WTC11 (cell line): ENCODE results near the gene LHPP. TPM values are rescaled to one million over a fixed set of nuclear protein-coding genes. Genes with fewer than 3 reads are reported as not detected.

Experiments
- ATAC-seq: fragments of 200-7000 bp; cut with Tn5 transposase; 2 replicates; pipeline ENCODE4 v1.10.0; 2021; ENCODE audit warnings: mild to moderate bottlenecking, moderate library complexity
- CTCF ChIA-PET: fragments of 300-600 bp; sonication (Branson Sonifier 250); formaldehyde crosslinking; loops from one replicate; lab custom pipeline; 2021; ENCODE audit warnings: antibody characterized with exemption; lab: Charles Lee
- POLR2A ChIA-PET: fragments of 350-600 bp; sonication (Branson Sonifier 250); formaldehyde crosslinking; loops from one replicate; lab custom pipeline; 2021; ENCODE audit warnings: antibody characterized with exemption; lab: Charles Lee
- DNase-seq: peaks from one replicate; pipeline ENCODE4 v3.0.0; 2021; ENCODE audit warnings: low spot score
- H3K27ac Mint-ChIP-seq: 2 replicates; pipeline ENCODE4 v1.8.0; 2021; ENCODE audit warnings: mixed read lengths
- H3K27me3 Mint-ChIP-seq: 2 replicates; pipeline ENCODE4 v1.8.0; 2021; ENCODE audit warnings: low read depth, mild to moderate bottlenecking, moderate library complexity, mixed read lengths
- H3K36me3 Mint-ChIP-seq: 2 replicates; pipeline ENCODE4 v1.8.0; 2021; ENCODE audit warnings: mixed read lengths
- H3K4me1 Mint-ChIP-seq: 2 replicates; pipeline ENCODE4 v1.8.0; 2022; ENCODE audit warnings: mixed read lengths
- H3K4me3 Mint-ChIP-seq: 2 replicates; pipeline ENCODE4 v1.8.0; 2021; ENCODE audit warnings: mild to moderate bottlenecking, moderate library complexity, mixed read lengths
- H3K9me3 Mint-ChIP-seq: 2 replicates; pipeline ENCODE4 v1.8.0; 2021; ENCODE audit warnings: mixed read lengths
- ATF1 ChIP-seq: sonication (generic); formaldehyde crosslinking; IDR thresholded peaks from 2 replicates; pipeline ENCODE4 v1.8.1; 2023; ENCODE audit warnings: mild to moderate bottlenecking, moderate library complexity, missing genetic modification reagents
- ELF4 ChIP-seq: sonication (generic); formaldehyde crosslinking; IDR thresholded peaks from 2 replicates; pipeline ENCODE4 v1.8.1; 2022; ENCODE audit warnings: low read depth, mild to moderate bottlenecking, moderate library complexity, missing genetic modification reagents
- ESRRA ChIP-seq: sonication (generic); formaldehyde crosslinking; IDR thresholded peaks from 2 replicates; pipeline ENCODE4 v1.8.1; 2022; ENCODE audit warnings: mild to moderate bottlenecking, missing genetic modification reagents, borderline replicate concordance
- ETV6 ChIP-seq: sonication (generic); formaldehyde crosslinking; IDR thresholded peaks from 2 replicates; pipeline ENCODE4 v1.8.1; 2022; ENCODE audit warnings: mild to moderate bottlenecking, missing genetic modification reagents
- GABPB1 ChIP-seq: sonication (generic); formaldehyde crosslinking; IDR thresholded peaks from 2 replicates; pipeline ENCODE4 v1.8.1; 2023; ENCODE audit warnings: mild to moderate bottlenecking, missing genetic modification reagents
- JUN ChIP-seq: sonication (generic); formaldehyde crosslinking; IDR thresholded peaks from 2 replicates; pipeline ENCODE4 v1.8.0; 2023; ENCODE audit warnings: mild to moderate bottlenecking, missing genetic modification reagents
- MYBL2 ChIP-seq: sonication (generic); formaldehyde crosslinking; IDR thresholded peaks from 2 replicates; pipeline ENCODE4 v1.8.1; 2023; ENCODE audit warnings: mild to moderate bottlenecking, moderate library complexity, missing genetic modification reagents
- NFE2L1 ChIP-seq: sonication (generic); formaldehyde crosslinking; IDR thresholded peaks from 2 replicates; pipeline ENCODE4 v1.8.1; 2023; ENCODE audit warnings: missing genetic modification reagents
- NR2C2 ChIP-seq: sonication (generic); formaldehyde crosslinking; IDR thresholded peaks from 2 replicates; pipeline ENCODE4 v1.8.0; 2022; ENCODE audit warnings: mild to moderate bottlenecking, missing genetic modification reagents
- SOX15 ChIP-seq: fragments of 250-450 bp; sonication (Bioruptor Pico); IDR thresholded peaks from 2 replicates; pipeline ENCODE4 v1.9.0; 2021; ENCODE audit warnings: mild to moderate bottlenecking
- TP53 ChIP-seq: sonication (generic); formaldehyde crosslinking; IDR thresholded peaks from 2 replicates; pipeline ENCODE4 v1.8.1; 2023; ENCODE audit warnings: mild to moderate bottlenecking, missing genetic modification reagents
- ZNF396 ChIP-seq: fragments of 250-450 bp; sonication (Bioruptor Pico); IDR thresholded peaks from 2 replicates; pipeline ENCODE4 v1.8.0; 2021; ENCODE audit warnings: mild to moderate bottlenecking, moderate library complexity, borderline replicate concordance
- ZNF416 ChIP-seq: fragments of 250-450 bp; sonication (Bioruptor Pico); IDR thresholded peaks from 2 replicates; pipeline ENCODE4 v1.9.0; 2021; ENCODE audit warnings: mild to moderate bottlenecking, inconsistent platforms
- ZNF423 ChIP-seq: fragments of 250-450 bp; sonication (Bioruptor Pico); IDR thresholded peaks from 2 replicates; pipeline ENCODE4 v2.1.2; 2022; ENCODE audit warnings: mild to moderate bottlenecking, moderate library complexity
- total RNA-seq: library from RNA; stranded (reverse); gene quantifications from 3 replicates; pipeline ENCODE4 v1.2.3, GENCODE V29; 2021
- TF ChIP-seq, protein P1 (sequence below): sonication (generic); formaldehyde crosslinking; IDR thresholded peaks from 2 replicates; pipeline ENCODE4 v1.8.1; 2022; ENCODE audit warnings: low read depth, mild to moderate bottlenecking, moderate library complexity, missing genetic modification reagents, borderline replicate concordance
- TF ChIP-seq, protein P2 (sequence below): fragments of 250-450 bp; sonication (Bioruptor Pico); IDR thresholded peaks from 2 replicates; pipeline ENCODE4 v1.8.0; 2021; ENCODE audit warnings: mild to moderate bottlenecking
- TF ChIP-seq, protein P3 (sequence below): sonication (generic); formaldehyde crosslinking; IDR thresholded peaks from 2 replicates; pipeline ENCODE4 v1.8.0; 2023; ENCODE audit warnings: mild to moderate bottlenecking, missing genetic modification reagents
- TF ChIP-seq, protein P4 (sequence below): sonication (generic); formaldehyde crosslinking; IDR thresholded peaks from 2 replicates; pipeline ENCODE4 v1.8.1; 2023; ENCODE audit warnings: mild to moderate bottlenecking, moderate library complexity, missing genetic modification reagents
- TF ChIP-seq, protein P5 (sequence below): sonication (generic); formaldehyde crosslinking; IDR thresholded peaks from 2 replicates; pipeline ENCODE4 v1.8.1; 2023; ENCODE audit warnings: mild to moderate bottlenecking, missing genetic modification reagents
- TF ChIP-seq, protein P6 (sequence below): sonication (generic); formaldehyde crosslinking; IDR thresholded peaks from 2 replicates; pipeline ENCODE4 v1.8.1; 2023; ENCODE audit warnings: mild to moderate bottlenecking, missing genetic modification reagents

Gene LHPP
- total RNA-seq, 1 experiment from 2014 or later: 33.2 TPM

DNA sequence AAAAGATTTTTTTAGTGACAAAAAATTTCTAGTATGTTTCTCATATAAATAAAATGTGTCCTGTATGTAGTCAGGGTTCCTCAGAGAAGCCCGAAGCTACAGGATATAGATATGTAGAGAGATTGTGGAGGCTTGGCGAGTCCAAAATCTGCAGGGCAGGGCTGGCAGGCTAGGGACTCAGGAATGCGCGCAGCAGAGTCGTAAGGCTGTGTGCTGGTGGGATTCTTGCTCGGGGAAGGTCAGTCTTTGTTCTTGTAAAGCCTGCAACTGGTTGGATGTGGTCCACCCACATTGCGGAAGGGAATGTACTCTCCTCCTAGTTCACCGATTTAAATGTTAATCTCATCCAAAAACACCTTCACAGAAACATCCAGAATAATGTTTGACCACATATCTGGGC is 30.6 kb downstream of the LHPP start:
- Mint-ChIP-seq H3K27ac (no peak overlapping the region), H3K36me3 (peaks cover 37% of the 10 kb centered on the region), H3K9me3 (peaks cover 1% of the 10 kb centered on the region), H3K27me3 (no peaks in the 10 kb centered on the region), H3K4me1 (peaks cover 40% of the 10 kb centered on the region), H3K4me3 (no peak overlapping the region)
- DNase-seq (no peak), ATAC-seq (no peak)
- ChIA-PET POLR2A (no interaction called here), CTCF (no interaction called here)
- TF ChIP-seq ESRRA (no peak), ELF4 (CRISPR knock-in tag) (no peak), NR2C2 (CRISPR knock-in tag) (no peak), GABPB1 (no peak), TP53 (no peak), JUN (CRISPR knock-in tag) (no peak), NFE2L1 (no peak), ZNF423 (CRISPR knock-in tag) (no peak), ZNF416 (CRISPR knock-in tag) (no peak), ATF1 (CRISPR knock-in tag) (no peak), ETV6 (CRISPR knock-in tag) (no peak), SOX15 (CRISPR knock-in tag) (no peak), ZNF396 (no peak)
- TF ChIP-seq, protein P1, sequence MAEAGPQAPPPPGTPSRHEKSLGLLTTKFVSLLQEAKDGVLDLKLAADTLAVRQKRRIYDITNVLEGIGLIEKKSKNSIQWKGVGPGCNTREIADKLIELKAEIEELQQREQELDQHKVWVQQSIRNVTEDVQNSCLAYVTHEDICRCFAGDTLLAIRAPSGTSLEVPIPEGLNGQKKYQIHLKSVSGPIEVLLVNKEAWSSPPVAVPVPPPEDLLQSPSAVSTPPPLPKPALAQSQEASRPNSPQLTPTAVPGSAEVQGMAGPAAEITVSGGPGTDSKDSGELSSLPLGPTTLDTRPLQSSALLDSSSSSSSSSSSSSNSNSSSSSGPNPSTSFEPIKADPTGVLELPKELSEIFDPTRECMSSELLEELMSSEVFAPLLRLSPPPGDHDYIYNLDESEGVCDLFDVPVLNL: no peak
- TF ChIP-seq, protein P2, sequence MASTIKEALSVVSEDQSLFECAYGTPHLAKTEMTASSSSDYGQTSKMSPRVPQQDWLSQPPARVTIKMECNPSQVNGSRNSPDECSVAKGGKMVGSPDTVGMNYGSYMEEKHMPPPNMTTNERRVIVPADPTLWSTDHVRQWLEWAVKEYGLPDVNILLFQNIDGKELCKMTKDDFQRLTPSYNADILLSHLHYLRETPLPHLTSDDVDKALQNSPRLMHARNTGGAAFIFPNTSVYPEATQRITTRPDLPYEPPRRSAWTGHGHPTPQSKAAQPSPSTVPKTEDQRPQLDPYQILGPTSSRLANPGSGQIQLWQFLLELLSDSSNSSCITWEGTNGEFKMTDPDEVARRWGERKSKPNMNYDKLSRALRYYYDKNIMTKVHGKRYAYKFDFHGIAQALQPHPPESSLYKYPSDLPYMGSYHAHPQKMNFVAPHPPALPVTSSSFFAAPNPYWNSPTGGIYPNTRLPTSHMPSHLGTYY: no peak
- TF ChIP-seq, protein P3, sequence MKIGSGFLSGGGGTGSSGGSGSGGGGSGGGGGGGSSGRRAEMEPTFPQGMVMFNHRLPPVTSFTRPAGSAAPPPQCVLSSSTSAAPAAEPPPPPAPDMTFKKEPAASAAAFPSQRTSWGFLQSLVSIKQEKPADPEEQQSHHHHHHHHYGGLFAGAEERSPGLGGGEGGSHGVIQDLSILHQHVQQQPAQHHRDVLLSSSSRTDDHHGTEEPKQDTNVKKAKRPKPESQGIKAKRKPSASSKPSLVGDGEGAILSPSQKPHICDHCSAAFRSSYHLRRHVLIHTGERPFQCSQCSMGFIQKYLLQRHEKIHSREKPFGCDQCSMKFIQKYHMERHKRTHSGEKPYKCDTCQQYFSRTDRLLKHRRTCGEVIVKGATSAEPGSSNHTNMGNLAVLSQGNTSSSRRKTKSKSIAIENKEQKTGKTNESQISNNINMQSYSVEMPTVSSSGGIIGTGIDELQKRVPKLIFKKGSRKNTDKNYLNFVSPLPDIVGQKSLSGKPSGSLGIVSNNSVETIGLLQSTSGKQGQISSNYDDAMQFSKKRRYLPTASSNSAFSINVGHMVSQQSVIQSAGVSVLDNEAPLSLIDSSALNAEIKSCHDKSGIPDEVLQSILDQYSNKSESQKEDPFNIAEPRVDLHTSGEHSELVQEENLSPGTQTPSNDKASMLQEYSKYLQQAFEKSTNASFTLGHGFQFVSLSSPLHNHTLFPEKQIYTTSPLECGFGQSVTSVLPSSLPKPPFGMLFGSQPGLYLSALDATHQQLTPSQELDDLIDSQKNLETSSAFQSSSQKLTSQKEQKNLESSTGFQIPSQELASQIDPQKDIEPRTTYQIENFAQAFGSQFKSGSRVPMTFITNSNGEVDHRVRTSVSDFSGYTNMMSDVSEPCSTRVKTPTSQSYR (CRISPR knock-in tag): no peak
- TF ChIP-seq, protein P4, sequence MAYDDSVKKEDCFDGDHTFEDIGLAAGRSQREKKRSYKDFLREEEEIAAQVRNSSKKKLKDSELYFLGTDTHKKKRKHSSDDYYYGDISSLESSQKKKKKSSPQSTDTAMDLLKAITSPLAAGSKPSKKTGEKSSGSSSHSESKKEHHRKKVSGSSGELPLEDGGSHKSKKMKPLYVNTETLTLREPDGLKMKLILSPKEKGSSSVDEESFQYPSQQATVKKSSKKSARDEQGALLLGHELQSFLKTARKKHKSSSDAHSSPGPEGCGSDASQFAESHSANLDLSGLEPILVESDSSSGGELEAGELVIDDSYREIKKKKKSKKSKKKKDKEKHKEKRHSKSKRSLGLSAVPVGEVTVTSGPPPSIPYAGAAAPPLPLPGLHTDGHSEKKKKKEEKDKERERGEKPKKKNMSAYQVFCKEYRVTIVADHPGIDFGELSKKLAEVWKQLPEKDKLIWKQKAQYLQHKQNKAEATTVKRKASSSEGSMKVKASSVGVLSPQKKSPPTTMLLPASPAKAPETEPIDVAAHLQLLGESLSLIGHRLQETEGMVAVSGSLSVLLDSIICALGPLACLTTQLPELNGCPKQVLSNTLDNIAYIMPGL: no peak
- TF ChIP-seq, protein P5, sequence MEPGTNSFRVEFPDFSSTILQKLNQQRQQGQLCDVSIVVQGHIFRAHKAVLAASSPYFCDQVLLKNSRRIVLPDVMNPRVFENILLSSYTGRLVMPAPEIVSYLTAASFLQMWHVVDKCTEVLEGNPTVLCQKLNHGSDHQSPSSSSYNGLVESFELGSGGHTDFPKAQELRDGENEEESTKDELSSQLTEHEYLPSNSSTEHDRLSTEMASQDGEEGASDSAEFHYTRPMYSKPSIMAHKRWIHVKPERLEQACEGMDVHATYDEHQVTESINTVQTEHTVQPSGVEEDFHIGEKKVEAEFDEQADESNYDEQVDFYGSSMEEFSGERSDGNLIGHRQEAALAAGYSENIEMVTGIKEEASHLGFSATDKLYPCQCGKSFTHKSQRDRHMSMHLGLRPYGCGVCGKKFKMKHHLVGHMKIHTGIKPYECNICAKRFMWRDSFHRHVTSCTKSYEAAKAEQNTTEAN (CRISPR knock-in tag): no peak

DNA sequence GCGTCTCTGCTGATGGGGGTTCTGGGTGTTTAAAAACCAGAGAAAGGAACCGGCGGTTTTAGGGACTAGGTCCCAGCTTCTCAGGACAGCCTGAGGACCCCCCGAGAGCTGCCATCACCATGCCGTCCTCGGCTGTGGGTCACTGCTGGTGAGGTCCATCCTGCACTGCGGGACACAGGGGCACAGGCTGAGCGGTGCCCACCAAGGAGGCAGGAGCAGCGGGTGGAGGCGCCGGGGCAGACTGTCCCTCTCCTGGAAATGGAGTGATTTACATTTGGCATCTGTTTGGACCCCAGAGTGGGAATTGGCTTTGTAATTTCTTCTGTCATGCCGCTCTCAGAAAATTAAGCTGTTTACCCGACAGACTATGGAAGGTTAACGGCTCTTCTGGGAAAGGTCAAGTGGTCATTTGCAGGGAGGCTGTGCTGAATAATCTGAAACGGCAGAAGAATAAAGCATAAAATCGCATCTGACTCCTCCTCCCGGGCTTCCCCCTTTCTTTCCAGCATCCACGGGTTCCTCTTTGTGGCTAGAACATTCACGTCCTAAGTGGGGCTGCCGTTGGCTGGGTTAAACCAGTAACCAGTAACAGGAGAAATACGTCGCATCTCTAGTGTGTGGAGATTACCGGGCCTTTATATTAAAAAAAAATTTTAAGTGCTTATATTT is 31.7 kb downstream of the LHPP start:
- ATAC-seq: no peak; the same call in 1 of the 2 replicates
- TF ChIP-seq, protein P6, sequence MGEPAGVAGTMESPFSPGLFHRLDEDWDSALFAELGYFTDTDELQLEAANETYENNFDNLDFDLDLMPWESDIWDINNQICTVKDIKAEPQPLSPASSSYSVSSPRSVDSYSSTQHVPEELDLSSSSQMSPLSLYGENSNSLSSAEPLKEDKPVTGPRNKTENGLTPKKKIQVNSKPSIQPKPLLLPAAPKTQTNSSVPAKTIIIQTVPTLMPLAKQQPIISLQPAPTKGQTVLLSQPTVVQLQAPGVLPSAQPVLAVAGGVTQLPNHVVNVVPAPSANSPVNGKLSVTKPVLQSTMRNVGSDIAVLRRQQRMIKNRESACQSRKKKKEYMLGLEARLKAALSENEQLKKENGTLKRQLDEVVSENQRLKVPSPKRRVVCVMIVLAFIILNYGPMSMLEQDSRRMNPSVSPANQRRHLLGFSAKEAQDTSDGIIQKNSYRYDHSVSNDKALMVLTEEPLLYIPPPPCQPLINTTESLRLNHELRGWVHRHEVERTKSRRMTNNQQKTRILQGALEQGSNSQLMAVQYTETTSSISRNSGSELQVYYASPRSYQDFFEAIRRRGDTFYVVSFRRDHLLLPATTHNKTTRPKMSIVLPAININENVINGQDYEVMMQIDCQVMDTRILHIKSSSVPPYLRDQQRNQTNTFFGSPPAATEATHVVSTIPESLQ (CRISPR knock-in tag): no peak
- TF ChIP-seq, protein P1: no peak
- no peak for TF ChIP-seq MYBL2
- peak overlapping the region; percentile 41; the same call in 1 of the 2 replicates for H3K27ac Mint-ChIP-seq
- CTCF ChIA-PET: interaction anchor here (1.0 to 1.1 kb wide), 2 partner anchors 37 to 90 kb away, joined by 3 read pairs; no protein-coding TSS in a partner anchor
- POLR2A ChIA-PET: no interaction called here
- H3K27me3 Mint-ChIP-seq: no peaks in the 10 kb centered on the region
- H3K9me3 Mint-ChIP-seq: no peaks in the 10 kb centered on the region
- H3K36me3 Mint-ChIP-seq: peaks cover 27% of the 10 kb centered on the region
- H3K4me3 Mint-ChIP-seq: no peak overlapping the region
- peaks cover 43% of the 10 kb centered on the region for H3K4me1 Mint-ChIP-seq
- DNase-seq: no peak
